H1 (cell line): ENCODE data around the gene MPND.

Source experiments
- BRCA1 ChIP-seq: IDR thresholded peaks from 2 replicates; pipeline ENCODE4 v1.6.1; 2012; ENCODE audit warnings: low read depth, low read length, improper control_type of control experiment
- KDM4A ChIP-seq: IDR thresholded peaks from one replicate; pipeline ENCODE4 v1.7.1; 2012; ENCODE audit warnings: low read depth, mild to moderate bottlenecking, moderate library complexity, low read length, inconsistent platforms; ENCODE audit not compliant: severe bottlenecking
- POLR2A ChIP-seq, 2 experiments: IDR thresholded peaks; 1 replicate in 1 of 2; 2 replicates in 1 of 2; pipeline ENCODE4 v1.6.1; 2011; ENCODE audit warnings: low read depth in 2 of 2, low read length in 2 of 2, mild to moderate bottlenecking in 2 of 2; ENCODE audit errors: control extremely low read depth in 1 of 2
- POLR2AphosphoS5 ChIP-seq: IDR thresholded peaks from 2 replicates; pipeline ENCODE4 v1.6.1; 2011; ENCODE audit warnings: low read depth, low read length
- POU5F1 ChIP-seq: IDR thresholded peaks from 2 replicates; pipeline ENCODE4 v1.6.1; 2011; ENCODE audit warnings: low read depth, mild to moderate bottlenecking, low read length, moderate library complexity
- TAF1 ChIP-seq: IDR thresholded peaks from 2 replicates; pipeline ENCODE4 v1.6.1; 2011; ENCODE audit warnings: mild to moderate bottlenecking, low read depth, low read length
- TF ChIP-seq, protein P1 (sequence below), 3 experiments: IDR thresholded peaks; 1 replicate in 2 of 3; 2 replicates in 1 of 3; pipeline versions ENCODE4 v1.5.1 to v1.6.1; 2011; ENCODE audit warnings: low read length in 3 of 3, mild to moderate bottlenecking in 3 of 3, inconsistent platforms in 2 of 3, low read depth in 1 of 3, moderate library complexity in 1 of 3; ENCODE audit not compliant: insufficient read depth in 1 of 3; ENCODE audit errors: control extremely low read depth in 1 of 3

DNA sequence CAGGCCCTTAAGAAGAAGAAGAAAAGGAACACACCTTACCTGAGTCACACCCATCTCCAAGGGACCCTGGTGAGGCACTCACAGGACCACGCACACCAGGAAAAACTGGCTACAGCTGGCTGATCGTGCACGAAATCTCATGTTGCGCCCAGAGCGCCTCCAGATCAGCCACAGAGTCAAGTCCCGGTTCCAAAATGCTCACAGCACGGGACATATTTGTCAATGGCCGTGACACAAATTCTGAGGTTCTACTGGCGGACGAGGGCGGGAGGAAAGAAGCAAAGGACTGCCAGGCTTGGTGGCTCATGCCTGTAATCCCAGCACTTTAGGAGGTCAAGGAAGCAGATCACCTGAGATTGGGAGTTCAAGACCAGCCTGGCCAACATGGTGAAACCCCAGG lies 35.5 kb downstream of the MPND start:
- no peak for TF ChIP-seq POLR2AphosphoS5
- TF ChIP-seq POLR2A (IDR thresholded peaks at IDR 0.05; ENCODE audit: control extremely low read depth in 1 of 2, low read depth in 2 of 2, low read length in 2 of 2), result no peak
- no peak for TF ChIP-seq POU5F1
- TF ChIP-seq TAF1, result no peak
- TF ChIP-seq KDM4A, result no peak
- no peak for TF ChIP-seq BRCA1
- TF ChIP-seq, protein P1, sequence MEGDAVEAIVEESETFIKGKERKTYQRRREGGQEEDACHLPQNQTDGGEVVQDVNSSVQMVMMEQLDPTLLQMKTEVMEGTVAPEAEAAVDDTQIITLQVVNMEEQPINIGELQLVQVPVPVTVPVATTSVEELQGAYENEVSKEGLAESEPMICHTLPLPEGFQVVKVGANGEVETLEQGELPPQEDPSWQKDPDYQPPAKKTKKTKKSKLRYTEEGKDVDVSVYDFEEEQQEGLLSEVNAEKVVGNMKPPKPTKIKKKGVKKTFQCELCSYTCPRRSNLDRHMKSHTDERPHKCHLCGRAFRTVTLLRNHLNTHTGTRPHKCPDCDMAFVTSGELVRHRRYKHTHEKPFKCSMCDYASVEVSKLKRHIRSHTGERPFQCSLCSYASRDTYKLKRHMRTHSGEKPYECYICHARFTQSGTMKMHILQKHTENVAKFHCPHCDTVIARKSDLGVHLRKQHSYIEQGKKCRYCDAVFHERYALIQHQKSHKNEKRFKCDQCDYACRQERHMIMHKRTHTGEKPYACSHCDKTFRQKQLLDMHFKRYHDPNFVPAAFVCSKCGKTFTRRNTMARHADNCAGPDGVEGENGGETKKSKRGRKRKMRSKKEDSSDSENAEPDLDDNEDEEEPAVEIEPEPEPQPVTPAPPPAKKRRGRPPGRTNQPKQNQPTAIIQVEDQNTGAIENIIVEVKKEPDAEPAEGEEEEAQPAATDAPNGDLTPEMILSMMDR (IDR thresholded peaks at IDR 0.05; ENCODE audit: control extremely low read depth in 1 of 3, insufficient read depth in 1 of 3, low read depth in 1 of 3, low read length in 3 of 3), result no peak
